ENCODE measurements around the gene GSC2.
A peak's percentile ranks its signal among the peaks of the same experiment; 100 is the strongest.

GSC2 gene

GRCh38 chr22:19118329-19118880 lies 31.7 kb downstream of the GSC2 start:
- DNase-seq, result no peak

GRCh38 chr22:19117111-19117512 lies 33.0 kb downstream of the GSC2 start:
- no peak for DNase-seq

DNA sequence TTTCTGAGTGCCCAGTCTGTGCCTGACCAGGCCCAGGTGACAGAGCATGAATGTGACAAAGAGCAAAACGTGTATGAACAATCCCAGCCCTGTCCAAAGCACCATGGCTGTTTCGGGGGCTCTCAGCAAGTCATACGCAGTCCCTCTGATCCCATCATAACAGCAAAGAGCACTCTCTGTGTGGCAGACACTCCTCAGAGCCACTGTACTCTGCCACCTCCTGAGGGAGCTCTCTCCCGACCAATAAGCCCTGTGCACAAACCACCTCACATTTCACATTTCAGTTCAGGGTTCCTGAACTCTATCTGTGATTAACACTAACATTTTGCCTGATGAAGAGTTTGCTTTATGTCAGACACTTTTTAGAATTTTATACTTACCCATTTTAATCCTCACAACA lies 34.5 kb downstream of the GSC2 start:
- no peak for DNase-seq

DNA sequence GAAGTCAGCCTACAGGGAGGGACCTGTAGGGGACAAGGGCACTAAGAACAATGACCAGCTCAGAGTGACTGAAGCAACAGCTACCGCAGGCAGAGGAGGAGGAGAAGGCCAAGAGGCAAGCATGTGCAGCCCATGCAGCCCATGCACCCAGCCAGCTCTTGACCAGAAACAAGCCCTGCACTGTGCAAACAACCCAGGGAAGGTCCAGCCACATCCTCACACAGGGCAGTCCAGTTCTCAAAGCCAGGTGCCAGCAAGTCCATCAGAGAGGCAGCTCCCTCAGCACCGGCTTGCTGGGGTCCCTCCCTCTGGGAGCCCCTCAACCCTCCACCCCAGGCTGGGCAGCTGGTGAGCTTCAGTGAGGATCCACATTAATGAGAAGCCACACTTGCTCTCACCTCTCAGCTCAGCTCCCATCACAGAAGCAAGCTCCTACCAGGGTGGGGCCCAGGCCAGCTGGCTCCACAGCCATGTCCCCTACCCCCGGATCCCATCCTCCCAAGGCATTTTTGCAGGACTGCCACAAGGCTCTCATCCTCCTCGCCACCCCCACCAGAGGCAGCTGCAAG lies 35.0 kb downstream of the GSC2 start:
- no peak for DNase-seq

DNA sequence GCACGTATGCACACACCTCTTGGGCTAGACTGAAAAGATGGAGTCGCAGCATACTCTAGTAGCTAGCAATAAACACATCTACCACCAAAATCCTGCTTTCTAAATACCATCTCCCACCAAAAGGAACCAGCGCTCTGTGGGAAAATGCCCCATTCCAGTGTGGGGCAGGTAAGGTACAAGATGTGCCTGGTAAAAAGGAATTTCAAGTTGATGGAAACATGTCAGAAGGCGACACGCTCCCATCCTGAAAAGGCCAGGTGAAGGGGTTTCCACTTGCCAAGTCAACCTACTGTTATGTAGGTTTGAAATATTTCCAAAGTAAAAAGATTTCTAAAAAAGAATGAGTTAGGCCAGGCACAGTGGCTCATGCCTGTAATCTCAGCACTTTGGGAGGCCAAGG lies 36.7 kb downstream of the GSC2 start:
- DNase-seq, result no peak

DNA sequence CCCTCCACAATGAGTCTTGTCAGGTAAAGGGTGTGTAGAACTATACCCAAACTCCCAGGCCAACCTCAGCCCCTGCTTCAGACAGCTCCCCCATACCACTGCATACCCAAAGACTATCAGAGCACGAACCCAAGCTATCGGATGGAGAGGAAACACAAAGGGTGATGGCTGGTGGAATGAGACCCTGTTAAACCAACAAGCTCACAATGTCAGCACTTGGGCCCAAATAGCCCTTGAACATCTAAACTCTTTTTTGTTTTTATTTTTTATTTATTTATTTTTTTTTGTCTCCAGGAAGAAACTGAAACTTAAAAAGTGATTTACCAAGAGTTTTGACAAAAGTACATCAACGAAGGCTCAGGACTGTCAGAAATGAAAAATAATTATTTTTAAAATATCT lies 38.5 kb downstream of the GSC2 start:
- no peak for DNase-seq

- no peak for DNase-seq
These were observed 39.0 kb downstream of the GSC2 start for GRCh38 chr22:19111140-19111539.

GRCh38 chr22:19110646-19111045 lies 39.4 kb downstream of the GSC2 start:
- no peak for DNase-seq

- DNase-seq, result no peak
These were observed 40.0 kb downstream of the GSC2 start for GRCh38 chr22:19110064-19110458.

- DNase-seq, result peak; percentile 45
These were observed 40.7 kb downstream of the GSC2 start for GRCh38 chr22:19109198-19110063.

DNA sequence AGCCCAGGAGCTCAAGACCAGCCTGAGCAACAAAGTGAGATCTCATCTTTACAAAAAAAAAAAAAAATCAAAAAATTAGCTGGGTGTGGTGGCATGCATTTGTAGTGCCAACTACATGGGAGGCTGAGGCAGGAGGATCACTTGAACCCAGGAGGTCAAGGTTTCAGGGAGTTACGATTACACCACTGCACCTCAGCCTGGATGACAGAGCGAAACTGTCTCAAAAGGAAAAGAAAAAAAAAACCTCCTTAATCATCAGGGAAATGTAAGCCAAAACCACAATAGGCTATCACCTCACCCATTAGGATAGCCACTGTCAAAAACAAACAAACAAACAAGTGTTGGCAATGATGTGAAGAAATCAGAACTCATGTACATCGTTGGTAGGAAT lies 41.3 kb downstream of the GSC2 start:
- no peak for DNase-seq

- DNase-seq, result no peak
These were observed 42.4 kb downstream of the GSC2 start for GRCh38 chr22:19107730-19108074.

- no peak for DNase-seq
These were observed 43.0 kb downstream of the GSC2 start for GRCh38 chr22:19106886-19107729.

DNA sequence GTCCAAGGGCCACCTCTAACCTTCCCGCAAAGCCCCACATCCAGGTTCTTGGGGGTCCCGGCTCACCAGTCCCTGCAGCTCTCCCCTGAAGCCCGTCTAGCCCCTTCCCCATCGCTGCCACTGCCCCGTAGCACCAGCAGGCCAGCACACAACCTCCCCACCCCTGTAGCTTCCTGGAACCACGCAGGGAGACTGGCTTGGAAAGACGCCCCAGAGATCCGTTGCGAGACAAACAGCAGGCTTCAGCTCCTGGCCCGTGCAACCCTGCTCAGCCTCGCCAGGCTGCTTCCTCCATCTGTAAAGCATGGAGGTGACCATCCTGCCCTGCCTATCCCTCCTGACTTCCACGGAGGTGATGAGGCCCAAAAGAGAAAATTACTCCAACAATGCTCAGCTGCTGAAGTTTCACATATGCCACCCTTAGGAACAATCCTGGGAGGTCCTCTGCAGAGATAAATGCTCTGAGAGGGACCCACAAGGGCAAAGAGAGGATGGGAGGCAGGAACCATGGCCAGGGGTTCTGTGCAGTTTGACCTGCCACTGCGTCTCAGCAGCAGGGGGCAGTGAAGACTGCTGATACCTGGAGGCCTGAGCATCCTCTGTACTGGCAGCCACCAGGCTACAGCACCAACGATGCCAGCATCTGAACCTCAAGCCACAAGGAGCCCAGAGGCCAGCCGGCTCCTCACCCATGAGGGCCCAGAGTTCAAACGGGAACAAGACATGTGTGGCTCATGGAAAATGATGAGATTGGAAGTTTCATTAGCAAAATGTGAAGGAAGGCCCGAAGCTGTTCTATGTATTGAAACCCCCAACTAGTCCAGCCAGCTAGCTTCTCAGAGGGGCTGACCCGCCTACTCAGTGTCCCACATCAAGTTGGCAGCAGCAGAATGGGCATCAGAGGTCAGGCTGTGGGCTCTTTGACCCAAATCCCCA lies 44.0 kb downstream of the GSC2 start:
- DNase-seq, result peak; percentile 50

DNA sequence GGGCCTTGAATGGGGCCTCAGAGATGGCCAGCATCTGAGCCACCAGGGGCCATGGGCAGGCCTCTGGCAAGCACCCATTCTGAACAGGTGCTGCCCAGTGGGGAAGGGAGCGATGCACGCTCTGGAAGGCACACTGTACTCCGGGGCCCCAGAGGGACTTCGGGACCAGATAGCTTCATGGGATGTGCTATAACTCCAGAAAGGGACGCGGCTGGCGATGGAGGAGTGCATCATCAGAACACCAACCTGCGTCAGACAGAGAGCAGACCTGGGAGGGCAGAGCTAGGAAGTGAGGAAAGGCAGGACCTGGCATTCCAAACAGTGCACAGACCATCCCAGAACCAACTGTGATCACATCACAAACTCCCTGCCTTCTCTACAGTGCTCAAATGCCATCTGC lies 44.6 kb downstream of the GSC2 start:
- DNase-seq, result no peak

DNA sequence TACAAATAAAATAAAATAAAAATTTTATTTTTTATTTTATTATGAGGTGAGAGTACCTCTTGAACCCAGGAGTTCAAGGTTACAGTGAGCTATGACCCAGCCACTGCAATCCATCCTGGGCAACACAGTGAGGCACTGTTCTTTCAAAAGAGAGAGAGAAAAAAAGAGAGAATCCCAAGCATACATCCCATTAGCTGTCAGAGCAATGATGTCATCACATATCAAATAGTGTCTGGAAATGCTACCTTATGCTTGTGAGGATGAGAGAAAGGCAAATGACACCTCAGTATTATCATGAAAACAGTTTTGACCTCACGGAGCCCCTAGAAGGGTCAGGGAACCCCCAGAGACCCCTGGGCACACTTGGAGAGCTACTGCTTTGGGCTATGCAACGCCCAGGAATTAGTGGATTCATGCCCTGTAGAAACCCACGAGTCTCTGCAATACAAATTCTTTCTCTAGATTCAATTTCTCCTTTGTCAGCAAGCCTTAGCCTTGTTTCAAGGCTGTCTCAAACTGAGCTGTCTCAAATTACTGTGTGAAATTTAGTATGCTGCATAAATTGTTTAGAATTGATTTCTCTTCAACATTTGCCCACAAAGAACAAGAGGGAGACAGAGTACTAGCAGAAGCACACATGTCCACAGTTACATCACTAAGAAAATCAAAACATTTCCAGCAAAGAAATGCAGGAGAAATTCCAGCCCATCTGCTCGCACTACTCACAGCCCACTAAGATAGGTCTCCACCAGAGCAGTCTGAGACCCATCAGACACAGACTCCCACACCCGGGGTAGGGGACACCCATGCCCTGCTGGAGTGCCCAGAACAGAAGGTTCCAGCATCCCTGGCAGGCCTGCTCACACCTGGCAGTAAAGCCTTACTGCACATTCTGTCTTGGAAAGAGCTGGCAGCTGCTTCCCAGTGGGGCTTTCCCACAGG lies 45.9 kb downstream of the GSC2 start:
- DNase-seq, result no peak

DNA sequence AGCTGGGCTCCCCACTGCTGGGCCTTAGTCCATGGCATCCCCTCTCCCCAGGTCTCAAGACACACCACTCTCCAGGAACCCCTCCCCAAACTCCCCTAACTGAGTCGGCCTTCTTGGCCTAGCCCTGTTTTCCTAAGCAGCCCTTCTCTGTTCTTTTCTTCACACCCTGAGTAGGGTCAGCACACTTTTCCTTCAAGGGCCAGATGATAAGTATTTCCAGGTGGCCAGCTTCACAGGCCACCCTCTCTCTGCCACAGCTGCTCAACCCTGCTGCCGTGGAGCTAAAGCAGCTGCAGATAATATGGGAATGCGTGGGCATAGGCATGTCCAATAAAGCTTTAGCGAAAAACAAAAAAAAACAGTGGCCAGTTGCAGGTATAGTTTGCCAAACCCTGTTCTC lies 51.9 kb downstream of the GSC2 start:
- no peak for DNase-seq

DNA sequence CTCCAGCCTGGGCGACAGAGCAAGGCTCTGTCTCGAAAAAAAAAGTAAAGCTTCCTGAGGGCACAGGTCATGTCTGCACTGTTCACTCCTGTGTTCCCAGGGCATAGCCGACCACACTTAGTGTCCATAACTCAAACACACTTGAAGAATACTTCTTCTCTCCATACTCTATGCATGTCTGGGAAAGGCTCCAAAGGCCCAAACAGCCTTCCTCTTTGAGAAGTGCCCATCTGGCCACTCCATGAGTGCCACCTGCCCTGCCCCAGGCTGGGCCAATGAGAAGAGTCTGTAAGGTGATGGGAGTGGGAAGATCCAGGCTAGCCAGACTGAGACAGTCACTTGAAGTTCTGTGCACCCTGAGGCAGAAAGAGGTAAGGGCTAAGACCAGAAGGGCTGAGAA lies 52.6 kb downstream of the GSC2 start:
- no peak for DNase-seq

Data from effector CD4-positive, alpha-beta T cell (primary cell).